Neural crest cell (in vitro differentiated cells): ENCODE measurements around the gene GALNTL6. TPM values are rescaled to one million over a fixed set of nuclear protein-coding genes. Genes with fewer than 3 reads are reported as not detected.

Experiments used
- DNase-seq: peaks from one replicate; pipeline ENCODE4 v3.0.0; 2021; ENCODE audit warnings: low read depth, mixed read lengths, low spot score
- H3K27ac Mint-ChIP-seq: one replicate; pipeline ENCODE4 v1.8.0; 2021; ENCODE audit warnings: mild to moderate bottlenecking, mixed read lengths; ENCODE audit not compliant: unreplicated experiment
- H3K27me3 Mint-ChIP-seq: 2 replicates; pipeline ENCODE4 v1.8.0; 2021; ENCODE audit warnings: low read depth, mild to moderate bottlenecking, mixed read lengths
- H3K36me3 Mint-ChIP-seq: 2 replicates; pipeline ENCODE4 v1.8.0; 2021; ENCODE audit warnings: low read depth, mild to moderate bottlenecking, mixed read lengths
- H3K4me1 Mint-ChIP-seq: 2 replicates; pipeline ENCODE4 v1.8.0; 2021; ENCODE audit warnings: mixed read lengths
- H3K4me3 Mint-ChIP-seq: one replicate; pipeline ENCODE4 v1.8.0; 2021; ENCODE audit warnings: mild to moderate bottlenecking, mixed read lengths
- H3K9me3 Mint-ChIP-seq: 2 replicates; pipeline ENCODE4 v1.8.0; 2021; ENCODE audit warnings: mixed read lengths
- total RNA-seq: library from RNA; stranded (reverse); gene quantifications from 2 replicates; pipeline ENCODE4 v1.2.1, GENCODE V29; 2021
- TF ChIP-seq, protein P1 (sequence below): fragments of 200-600 bp; sonication (generic); conservative IDR thresholded peaks from 2 replicates; pipeline ENCODE4 v1.5.0; 2021; ENCODE audit warnings: antibody characterized with exemption, mild to moderate bottlenecking

Gene GALNTL6
- total RNA-seq, 1 donor from 2014 or later: 0.07 TPM

DNA sequence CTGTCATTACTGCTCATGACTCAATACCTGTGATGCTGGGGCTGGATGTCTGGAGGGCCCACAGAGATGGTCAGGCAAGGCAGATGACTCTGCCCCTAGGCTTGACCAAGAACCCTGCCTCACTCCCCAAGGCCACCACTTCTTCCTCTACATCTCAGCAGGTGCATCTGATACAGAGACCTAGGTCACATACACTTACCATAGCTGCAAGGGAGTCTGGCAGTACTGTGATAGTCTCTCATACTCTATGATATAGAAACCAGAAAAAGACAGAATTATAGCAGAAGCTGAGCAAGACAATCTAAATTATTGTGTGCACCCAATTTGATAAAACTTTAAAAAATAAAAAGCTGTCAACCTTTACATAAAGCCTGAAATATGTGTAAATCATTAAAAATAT lies 878.3 kb downstream of the GALNTL6 start:
- Mint-ChIP-seq H3K27me3 (no peaks in the 10 kb centered on the region), H3K4me1 (no peaks in the 10 kb centered on the region), H3K27ac (no peak overlapping the region), H3K9me3 (peaks cover 16% of the 10 kb centered on the region), H3K4me3 (no peak overlapping the region), H3K36me3 (peaks cover 13% of the 10 kb centered on the region)
- DNase-seq: no peak
- TF ChIP-seq, protein P1, sequence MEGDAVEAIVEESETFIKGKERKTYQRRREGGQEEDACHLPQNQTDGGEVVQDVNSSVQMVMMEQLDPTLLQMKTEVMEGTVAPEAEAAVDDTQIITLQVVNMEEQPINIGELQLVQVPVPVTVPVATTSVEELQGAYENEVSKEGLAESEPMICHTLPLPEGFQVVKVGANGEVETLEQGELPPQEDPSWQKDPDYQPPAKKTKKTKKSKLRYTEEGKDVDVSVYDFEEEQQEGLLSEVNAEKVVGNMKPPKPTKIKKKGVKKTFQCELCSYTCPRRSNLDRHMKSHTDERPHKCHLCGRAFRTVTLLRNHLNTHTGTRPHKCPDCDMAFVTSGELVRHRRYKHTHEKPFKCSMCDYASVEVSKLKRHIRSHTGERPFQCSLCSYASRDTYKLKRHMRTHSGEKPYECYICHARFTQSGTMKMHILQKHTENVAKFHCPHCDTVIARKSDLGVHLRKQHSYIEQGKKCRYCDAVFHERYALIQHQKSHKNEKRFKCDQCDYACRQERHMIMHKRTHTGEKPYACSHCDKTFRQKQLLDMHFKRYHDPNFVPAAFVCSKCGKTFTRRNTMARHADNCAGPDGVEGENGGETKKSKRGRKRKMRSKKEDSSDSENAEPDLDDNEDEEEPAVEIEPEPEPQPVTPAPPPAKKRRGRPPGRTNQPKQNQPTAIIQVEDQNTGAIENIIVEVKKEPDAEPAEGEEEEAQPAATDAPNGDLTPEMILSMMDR: no peak

GRCh38 chr4:172692701-172693100 lies 879.5 kb downstream of the GALNTL6 start:
- Mint-ChIP-seq H3K4me1 (no peaks in the 10 kb centered on the region), H3K27ac (no peak overlapping the region), H3K9me3 (peaks cover 16% of the 10 kb centered on the region), H3K27me3 (no peaks in the 10 kb centered on the region), H3K4me3 (no peak overlapping the region), H3K36me3 (peaks cover 13% of the 10 kb centered on the region)
- no peak for DNase-seq
- TF ChIP-seq, protein P1: no peak

GRCh38 chr4:172698256-172698655 lies 885.1 kb downstream of the GALNTL6 start:
- H3K27me3 Mint-ChIP-seq: no peaks in the 10 kb centered on the region

GRCh38 chr4:172705565-172705964 lies 892.4 kb downstream of the GALNTL6 start:
- DNase-seq: no peak
- peaks cover 4% of the 10 kb centered on the region for H3K4me1 Mint-ChIP-seq
- peaks cover 16% of the 10 kb centered on the region for H3K9me3 Mint-ChIP-seq

More at GRCh38 chr4:172698256-172698655, 885.1 kb downstream of the GALNTL6 start:
- H3K4me3 Mint-ChIP-seq: no peak overlapping the region
- H3K4me1 Mint-ChIP-seq: no peaks in the 10 kb centered on the region
- H3K9me3 Mint-ChIP-seq: peaks cover 7% of the 10 kb centered on the region
- TF ChIP-seq, protein P1: no peak
- H3K36me3 Mint-ChIP-seq: peaks cover 3% of the 10 kb centered on the region
- DNase-seq: no peak
- H3K27ac Mint-ChIP-seq: no peak overlapping the region

GRCh38 chr4:172706000-172706399 lies 892.8 kb downstream of the GALNTL6 start:
- Mint-ChIP-seq H3K4me3 (no peak overlapping the region), H3K4me1 (peaks cover 4% of the 10 kb centered on the region), H3K9me3 (peaks cover 16% of the 10 kb centered on the region), H3K27me3 (no peaks in the 10 kb centered on the region), H3K36me3 (peaks cover 8% of the 10 kb centered on the region), H3K27ac (no peak overlapping the region)
- DNase-seq: no peak
- TF ChIP-seq, protein P1: no peak

More at GRCh38 chr4:172705565-172705964, 892.4 kb downstream of the GALNTL6 start:
- TF ChIP-seq, protein P1: no peak
- H3K4me3 Mint-ChIP-seq: no peak overlapping the region
- peaks cover 8% of the 10 kb centered on the region for H3K36me3 Mint-ChIP-seq
- H3K27me3 Mint-ChIP-seq: no peaks in the 10 kb centered on the region
- no peak overlapping the region for H3K27ac Mint-ChIP-seq
